GM19193 (cell line): ENCODE results near the gene SMKR1.

Experiments
- POLR2A ChIP-seq: IDR thresholded peaks from 4 replicates; pipeline ENCODE4 v1.6.1; 2011; ENCODE audit not compliant: insufficient read depth, insufficient read length; ENCODE audit errors: extremely low read depth

Gene SMKR1

GRCh38 chr7:129470411-129470810 lies 31.9 kb upstream of the SMKR1 start:
- TF ChIP-seq POLR2A, result no peak

- no peak for TF ChIP-seq POLR2A
Measured at GRCh38 chr7:129471402-129471827, 30.9 kb upstream of the SMKR1 start.

- no peak for TF ChIP-seq POLR2A
Measured at GRCh38 chr7:129479831-129480230, 22.5 kb upstream of the SMKR1 start.

GRCh38 chr7:129480674-129481363 lies 21.5 kb upstream of the SMKR1 start:
- no peak for TF ChIP-seq POLR2A

GRCh38 chr7:129482781-129483180 lies 19.6 kb upstream of the SMKR1 start:
- TF ChIP-seq POLR2A, result no peak

- TF ChIP-seq POLR2A, result no peak
Measured at GRCh38 chr7:129489491-129489890, 12.8 kb upstream of the SMKR1 start.

- no peak for TF ChIP-seq POLR2A
Measured at GRCh38 chr7:129492391-129492790, 9.9 kb upstream of the SMKR1 start.

GRCh38 chr7:129493555-129493954 lies 8.8 kb upstream of the SMKR1 start:
- no peak for TF ChIP-seq POLR2A

GRCh38 chr7:129494041-129494440 lies 8.3 kb upstream of the SMKR1 start:
- TF ChIP-seq POLR2A, result no peak

GRCh38 chr7:129495987-129496386 lies 6.3 kb upstream of the SMKR1 start:
- no peak for TF ChIP-seq POLR2A

- no peak for TF ChIP-seq POLR2A
Measured at GRCh38 chr7:129496653-129497052, 5.7 kb upstream of the SMKR1 start.

GRCh38 chr7:129497156-129497555 lies 5.2 kb upstream of the SMKR1 start:
- no peak for TF ChIP-seq POLR2A

- no peak for TF ChIP-seq POLR2A
Measured at GRCh38 chr7:129498021-129498420, 4.3 kb upstream of the SMKR1 start.

GRCh38 chr7:129499999-129500398 lies 2.3 kb upstream of the SMKR1 start:
- no peak for TF ChIP-seq POLR2A

GRCh38 chr7:129502708-129503685 lies 666 bp downstream of the SMKR1 start:
- TF ChIP-seq POLR2A, result no peak

GRCh38 chr7:129503725-129504124 lies 1.4 kb downstream of the SMKR1 start:
- TF ChIP-seq POLR2A, result no peak
